ENCODE measurements around the gene IGSF8. TPM values are rescaled to one million over a fixed set of nuclear protein-coding genes. Genes with fewer than 3 reads are reported as not detected.

Gene IGSF8
- total and polyA plus RNA-seq, 3 experiments from 2014 or later = 39.5 to 59.2 (median 42.7) TPM

- Mint-ChIP-seq H3K4me3 (no peak overlapping the region), H3K27ac (no peak overlapping the region), H3K27me3 (peaks cover 31 to 77% of the 10 kb centered on the region in 2 donors), H3K9me3 (no peaks in the 10 kb centered on the region), H3K4me1 (peaks cover under 1 to 2% (median under 1%) of the 10 kb centered on the region in 3 donors), H3K36me3 (peaks cover 0 to 5% (median 0%) of the 10 kb centered on the region in 3 donors)
- no peak for DNase-seq
- Histone ChIP-seq H3K27ac (ENCODE audit: low read depth, low read length) (no peak overlapping the region), H3K4me1 (ENCODE audit: insufficient read depth, low read length) (peaks cover 6% of the 10 kb centered on the region), H3K4me3 (ENCODE audit: low read length) (no peak overlapping the region), H3K36me3 (ENCODE audit: insufficient read depth, low read length) (no peaks in the 10 kb centered on the region), H3K9me3 (ENCODE audit: low read length) (no peaks in the 10 kb centered on the region), H3K27me3 (ENCODE audit: insufficient read depth, low read length, poor library complexity, severe bottlenecking) (peaks cover 42% of the 10 kb centered on the region)
- POLR2A ChIA-PET = no interaction called here
- CTCF ChIA-PET = interaction anchor here (0.8 kb wide), 2 partner anchors 10 to 30 kb away, joined by 3 to 4 read pairs; no protein-coding TSS in a partner anchor
Measured at GRCh38 chr1:160075836-160076235, 22.6 kb downstream of the IGSF8 start.

GRCh38 chr1:160074865-160075264 is 23.6 kb downstream of the IGSF8 start:
- Mint-ChIP-seq H3K4me1 (peaks cover 8 to 9% (median 9%) of the 10 kb centered on the region in 3 donors), H3K9me3 (no peaks in the 10 kb centered on the region), H3K36me3 (peaks cover 0 to 5% (median 0%) of the 10 kb centered on the region in 3 donors), H3K27me3 (peaks cover 30 to 75% of the 10 kb centered on the region in 2 donors), H3K4me3 (no peak overlapping the region), H3K27ac (no peak overlapping the region)
- Histone ChIP-seq H3K4me1 (ENCODE audit: insufficient read depth, low read length) (peaks cover 9% of the 10 kb centered on the region), H3K27me3 (ENCODE audit: insufficient read depth, low read length, poor library complexity, severe bottlenecking) (peaks cover 39% of the 10 kb centered on the region), H3K27ac (ENCODE audit: low read depth, low read length) (no peak overlapping the region), H3K36me3 (ENCODE audit: insufficient read depth, low read length) (no peaks in the 10 kb centered on the region), H3K4me3 (ENCODE audit: low read length) (no peak overlapping the region), H3K9me3 (ENCODE audit: low read length) (no peaks in the 10 kb centered on the region)
- DNase-seq = no peak
- POLR2A ChIA-PET = no interaction called here
- CTCF ChIA-PET = interaction anchor here (4.4 kb wide), 1 partner anchor 11 kb away, joined by 18 read pairs; no protein-coding TSS in a partner anchor

GRCh38 chr1:160071289-160071688 is 27.1 kb downstream of the IGSF8 start:
- H3K36me3 Mint-ChIP-seq = peaks cover 0 to 5% (median 0%) of the 10 kb centered on the region in 3 donors
- H3K4me3 Mint-ChIP-seq = no peak overlapping the region
- no peak overlapping the region for H3K27ac ChIP-seq (ENCODE audit: low read depth, low read length)
- no peak overlapping the region for H3K4me3 ChIP-seq (ENCODE audit: low read length)
- H3K4me1 Mint-ChIP-seq = peaks cover 8 to 13% (median 10%) of the 10 kb centered on the region in 3 donors
- no peaks in the 10 kb centered on the region for H3K9me3 ChIP-seq (ENCODE audit: low read length)
- no peaks in the 10 kb centered on the region for H3K9me3 Mint-ChIP-seq
- DNase-seq = no peak
- CTCF ChIA-PET = interaction anchor here (1.2 to 4.4 kb wide), 4 partner anchors 12 to 25 kb away, joined by 3 to 18 read pairs (median 4); no protein-coding TSS in a partner anchor
- peaks cover 9% of the 10 kb centered on the region for H3K4me1 ChIP-seq (ENCODE audit: insufficient read depth, low read length)
- H3K27me3 ChIP-seq (ENCODE audit: insufficient read depth, low read length, poor library complexity, severe bottlenecking) = peaks cover 23% of the 10 kb centered on the region
- no peaks in the 10 kb centered on the region for H3K36me3 ChIP-seq (ENCODE audit: insufficient read depth, low read length)
- peaks cover 28 to 72% of the 10 kb centered on the region in 2 donors for H3K27me3 Mint-ChIP-seq
- POLR2A ChIA-PET = interaction anchor here (0.7 kb wide), 1 partner anchor 11 kb away, joined by 3 read pairs; no protein-coding TSS in a partner anchor
- H3K27ac Mint-ChIP-seq = no peak overlapping the region

GRCh38 chr1:160070243-160071163 is 27.9 kb downstream of the IGSF8 start:
- peaks cover 26 to 64% of the 10 kb centered on the region in 2 donors for H3K27me3 Mint-ChIP-seq
- DNase-seq = peak; percentile 60 to 82 (median 65)
- peaks cover 0 to 5% (median 0%) of the 10 kb centered on the region in 3 donors for H3K36me3 Mint-ChIP-seq
- ChIA-PET POLR2A (interaction anchor here (0.5 to 0.8 kb wide), 4 partner anchors 10 to 61 kb away, joined by 3 to 4 read pairs (median 3); partner anchors contain the start of gene PIGM), CTCF (interaction anchor here (0.8 to 4.4 kb wide), 5 partner anchors 11 to 24 kb away, joined by 3 to 18 read pairs (median 3); partner anchors contain the start of gene KCNJ9)
- no peaks in the 10 kb centered on the region for H3K36me3 ChIP-seq (ENCODE audit: insufficient read depth, low read length)
- peaks cover 8 to 13% (median 10%) of the 10 kb centered on the region in 3 donors for H3K4me1 Mint-ChIP-seq
- H3K27me3 ChIP-seq (ENCODE audit: insufficient read depth, low read length, poor library complexity, severe bottlenecking) = peaks cover 23% of the 10 kb centered on the region
- H3K9me3 ChIP-seq (ENCODE audit: low read length) = no peaks in the 10 kb centered on the region
- H3K4me1 ChIP-seq (ENCODE audit: insufficient read depth, low read length) = peaks cover 9% of the 10 kb centered on the region
- H3K4me3 Mint-ChIP-seq = peak overlapping the region; percentile 83 to 93 (median 90)
- H3K4me3 ChIP-seq (ENCODE audit: low read length) = peak overlapping the region; percentile 69
- H3K27ac ChIP-seq (ENCODE audit: low read depth, low read length) = no peak overlapping the region
- H3K9me3 Mint-ChIP-seq = no peaks in the 10 kb centered on the region
- H3K27ac Mint-ChIP-seq = peak overlapping the region in 6 of 8 donors; percentile 17 to 68 (median 48)

GRCh38 chr1:160069460-160070231 is 28.8 kb downstream of the IGSF8 start, which contains the start of gene KCNJ10:
Gene KCNJ10 (minus strand): TSS chr1:160070160. CDS start chr1:160042532, 27,628 bp downstream.
- Mint-ChIP-seq H3K4me1 (peaks cover 8 to 13% (median 10%) of the 10 kb centered on the region in 3 donors), H3K27me3 (peaks cover 24 to 58% of the 10 kb centered on the region in 2 donors), H3K36me3 (peaks cover 0 to 5% (median 0%) of the 10 kb centered on the region in 3 donors), H3K4me3 (peak within 1 kb of the TSS; percentile 83 to 93 (median 90)), H3K9me3 (no peaks in the 10 kb centered on the region), H3K27ac (peak within 1 kb of the TSS in 7 of 8 donors; percentile 17 to 75 (median 48))
- POLR2A ChIA-PET = interaction anchor here (0.5 to 0.8 kb wide), 3 partner anchors 17 to 62 kb away, joined by 3 to 4 read pairs (median 3); partner anchors contain the start of gene PIGM
- Histone ChIP-seq H3K27me3 (ENCODE audit: insufficient read depth, low read length, poor library complexity, severe bottlenecking) (peaks cover 23% of the 10 kb centered on the region), H3K27ac (ENCODE audit: low read depth, low read length) (no peak within 1 kb of the TSS), H3K9me3 (ENCODE audit: low read length) (no peaks in the 10 kb centered on the region), H3K36me3 (ENCODE audit: insufficient read depth, low read length) (no peaks in the 10 kb centered on the region), H3K4me1 (ENCODE audit: insufficient read depth, low read length) (peaks cover 9% of the 10 kb centered on the region), H3K4me3 (ENCODE audit: low read length) (peak within 1 kb of the TSS; percentile 69)
- no peak for DNase-seq
- CTCF ChIA-PET = interaction anchor here (0.8 to 2.3 kb wide), 3 partner anchors 12 to 23 kb away, joined by 3 to 6 read pairs (median 3); partner anchors contain the start of gene KCNJ9

- Histone ChIP-seq H3K36me3 (ENCODE audit: insufficient read depth, low read length) (no peaks in the 10 kb centered on the region), H3K4me3 (ENCODE audit: low read length) (no peak overlapping the region), H3K9me3 (ENCODE audit: low read length) (no peaks in the 10 kb centered on the region), H3K27me3 (ENCODE audit: insufficient read depth, low read length, poor library complexity, severe bottlenecking) (peaks cover 23% of the 10 kb centered on the region), H3K27ac (ENCODE audit: low read depth, low read length) (no peak overlapping the region), H3K4me1 (ENCODE audit: insufficient read depth, low read length) (peaks cover 9% of the 10 kb centered on the region)
- Mint-ChIP-seq H3K27ac (no peak overlapping the region), H3K4me3 (peak overlapping the region in 1 of 7 donors; percentile 25), H3K36me3 (peaks cover 0 to 4% (median 0%) of the 10 kb centered on the region in 3 donors), H3K4me1 (peaks cover 8 to 13% (median 10%) of the 10 kb centered on the region in 3 donors), H3K9me3 (no peaks in the 10 kb centered on the region), H3K27me3 (peaks cover 28 to 52% of the 10 kb centered on the region in 2 donors)
- no peak for DNase-seq
- ChIA-PET CTCF (interaction anchor here (2.8 to 3.4 kb wide), 2 partner anchors 11 to 18 kb away, joined by 15 to 18 read pairs; no protein-coding TSS in a partner anchor), POLR2A (no interaction called here)
Measured at GRCh38 chr1:160068225-160068624, 30.2 kb downstream of the IGSF8 start.

Data from CD8-positive, alpha-beta memory T cell (primary cell).